ENCODE measurements around the gene CHIC2. TPM values are rescaled to one million over a fixed set of nuclear protein-coding genes. Genes with fewer than 3 reads are reported as not detected.

The CHIC2 gene
- total and polyA plus RNA-seq, 2 of the 8 experiments (the other 6 are each of a cell fraction or from before 2014, with no cell fraction given) = 4.5 to 10.9 TPM

DNA sequence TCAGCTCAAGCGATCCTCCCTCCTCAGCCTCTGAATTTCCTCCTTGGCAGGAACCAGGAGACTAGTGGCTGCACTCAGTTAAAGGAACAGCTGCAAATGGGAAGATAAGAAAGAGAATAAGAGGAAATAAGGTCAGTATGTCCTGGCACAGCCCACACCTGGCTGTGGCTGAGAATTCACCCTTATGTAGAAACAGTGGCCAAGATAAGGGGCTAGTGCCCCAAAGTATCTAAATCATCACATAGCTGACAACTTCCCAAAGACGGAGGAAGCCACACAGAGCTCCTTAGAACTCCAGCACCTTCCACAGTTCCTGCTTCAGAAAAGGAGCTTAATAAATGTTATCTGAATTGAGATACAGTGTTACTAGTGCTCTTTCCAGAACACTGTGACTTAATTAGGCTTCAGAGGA is 2.3 kb upstream of the CHIC2 start:
- FAIRE-seq = no peak
- no peak overlapping the region for H2AFZ ChIP-seq (ENCODE audit: low read length)
- H3K36me3 ChIP-seq (ENCODE audit: control insufficient read depth in 2 of 4, insufficient read depth in 4 of 4, low read length in 3 of 4) = no peaks in the 10 kb centered on the region
- DNase-seq (ENCODE audit: low read depth in 1 of 2, low spot score in 2 of 2) = no peak
- POLR2A ChIA-PET (ENCODE audit: partially characterized antibody) = interaction anchor here (0.9 to 1.1 kb wide), 2 partner anchors 11 to 51 kb away, joined by 3 read pairs; no protein-coding TSS in a partner anchor
- H3K23me2 ChIP-seq (ENCODE audit: low read depth, low read length) = peaks cover 3% of the 10 kb centered on the region
- H3K4me2 ChIP-seq (ENCODE audit: insufficient read depth in 1 of 2, low read depth in 2 of 2, low read length in 2 of 2) = no peak overlapping the region
- H4K5ac ChIP-seq (ENCODE audit: insufficient read length, low read depth, low read length) = no peak overlapping the region
- H2BK12ac ChIP-seq (ENCODE audit: low read depth, low read length) = no peak overlapping the region
- no peak overlapping the region for H3K27ac ChIP-seq (ENCODE audit: low read depth, low read length)
- no peaks in the 10 kb centered on the region; a peak in 1 of 7 replicates for H3K27me3 ChIP-seq (replicated peaks in 1 of 4; ENCODE audit: control insufficient read depth in 3 of 4, extremely low read depth in 1 of 4, insufficient read depth in 3 of 4, low read length in 3 of 4)
- no peak overlapping the region for H3K4me3 ChIP-seq (ENCODE audit: extremely low read depth in 1 of 4, insufficient read depth in 2 of 4, low read depth in 3 of 4, low read length in 4 of 4)
- CTCF ChIA-PET (ENCODE audit: partially characterized antibody) = interaction anchor here (0.8 to 2.0 kb wide), 6 partner anchors 10 to 162 kb away, joined by 3 to 7 read pairs (median 4); partner anchors contain the start of gene PDGFRA
- H3K79me2 ChIP-seq (ENCODE audit: control insufficient read depth in 1 of 2, insufficient read depth in 2 of 2, low read length in 2 of 2) = peaks cover 0 to 20% of the 10 kb centered on the region in 2 experiments; a peak in 2 of 4 replicates
- H3K23ac ChIP-seq (ENCODE audit: insufficient read length) = no peak overlapping the region
- no peaks in the 10 kb centered on the region for H3K9me3 ChIP-seq (ENCODE audit: insufficient read depth in 2 of 2, low read depth in 1 of 2, low read length in 1 of 2)
- no peak overlapping the region for H3K18ac ChIP-seq (ENCODE audit: extremely low read depth, low read length)
- H2BK5ac ChIP-seq (ENCODE audit: low read depth, low read length) = no peak overlapping the region
- no peak overlapping the region for H3K9ac ChIP-seq (replicated peaks in 1 of 4; ENCODE audit: extremely low read depth in 1 of 4, low read depth in 3 of 4, low read length in 3 of 4)
- H4K8ac ChIP-seq (ENCODE audit: extremely low read depth, insufficient read depth, low read length) = no peak overlapping the region
- no peak overlapping the region for H2BK15ac ChIP-seq (ENCODE audit: low read length)
- no peak overlapping the region for H2BK20ac ChIP-seq (ENCODE audit: low read length)
- H4K20me1 ChIP-seq (replicated peaks in 1 of 2; ENCODE audit: control insufficient read depth in 1 of 2, insufficient read depth in 2 of 2, low read length in 2 of 2) = no peaks in the 10 kb centered on the region
- H3K4me1 ChIP-seq (replicated peaks in 1 of 4; ENCODE audit: control insufficient read depth in 3 of 4, insufficient read depth in 4 of 4, low read length in 3 of 4) = peaks cover 0 to 5% (median 3%) of the 10 kb centered on the region in 4 experiments; a peak in 1 of 7 replicates
- no peak overlapping the region for H4K91ac ChIP-seq (replicated peaks; ENCODE audit: insufficient read length, low read length)
- H2BK120ac ChIP-seq (replicated peaks; ENCODE audit: low read depth, low read length) = no peak overlapping the region
- H3K14ac ChIP-seq (ENCODE audit: insufficient read length) = no peak overlapping the region
- no peak overlapping the region for H2AK5ac ChIP-seq (ENCODE audit: low read depth, low read length)
- H3K56ac ChIP-seq (replicated peaks; ENCODE audit: insufficient read length, low read depth, low read length) = no peak overlapping the region
- H3K4ac ChIP-seq (replicated peaks; ENCODE audit: insufficient read length, low read depth, low read length) = no peak overlapping the region
- no peaks in the 10 kb centered on the region; the same call in 1 of the 2 replicates for H3K79me1 ChIP-seq (ENCODE audit: low read depth, low read length)
- 80% methylated on average over 2 of the region's 2 CpGs; no CpG with 5 or more reads in 1 of the 2 experiments for WGBS, 2 experiments (ENCODE audit: extremely low coverage in 1 of 2, insufficient coverage in 1 of 2, insufficient read length in 1 of 2, insufficient replicate concordance in 2 of 2, low coverage in 1 of 2, low lambda C conversion rate in 2 of 2, missing lambda C conversion rate in 1 of 2)
- TF ChIP-seq HDAC6 (IDR thresholded peaks at IDR 0.05; ENCODE audit: low read depth, low read length) = no peak
- TF ChIP-seq RXRA (IDR thresholded peaks at IDR 0.05; ENCODE audit: insufficient read depth, low read depth, low read length) = no peak
- TF ChIP-seq SUZ12 (IDR thresholded peaks at IDR 0.05; ENCODE audit: low read length) = no peak
- TF ChIP-seq, protein P1, sequence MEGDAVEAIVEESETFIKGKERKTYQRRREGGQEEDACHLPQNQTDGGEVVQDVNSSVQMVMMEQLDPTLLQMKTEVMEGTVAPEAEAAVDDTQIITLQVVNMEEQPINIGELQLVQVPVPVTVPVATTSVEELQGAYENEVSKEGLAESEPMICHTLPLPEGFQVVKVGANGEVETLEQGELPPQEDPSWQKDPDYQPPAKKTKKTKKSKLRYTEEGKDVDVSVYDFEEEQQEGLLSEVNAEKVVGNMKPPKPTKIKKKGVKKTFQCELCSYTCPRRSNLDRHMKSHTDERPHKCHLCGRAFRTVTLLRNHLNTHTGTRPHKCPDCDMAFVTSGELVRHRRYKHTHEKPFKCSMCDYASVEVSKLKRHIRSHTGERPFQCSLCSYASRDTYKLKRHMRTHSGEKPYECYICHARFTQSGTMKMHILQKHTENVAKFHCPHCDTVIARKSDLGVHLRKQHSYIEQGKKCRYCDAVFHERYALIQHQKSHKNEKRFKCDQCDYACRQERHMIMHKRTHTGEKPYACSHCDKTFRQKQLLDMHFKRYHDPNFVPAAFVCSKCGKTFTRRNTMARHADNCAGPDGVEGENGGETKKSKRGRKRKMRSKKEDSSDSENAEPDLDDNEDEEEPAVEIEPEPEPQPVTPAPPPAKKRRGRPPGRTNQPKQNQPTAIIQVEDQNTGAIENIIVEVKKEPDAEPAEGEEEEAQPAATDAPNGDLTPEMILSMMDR (IDR thresholded peaks at IDR 0.05; ENCODE audit: control extremely low read depth in 1 of 3, insufficient read depth in 1 of 3, low read depth in 1 of 3, low read length in 3 of 3) = no peak
- TF ChIP-seq TAF7 (optimal IDR thresholded peaks at IDR 0.05; ENCODE audit: borderline replicate concordance, low read depth, low read length) = no peak
- no peak for TF ChIP-seq RBBP5 (IDR thresholded peaks at IDR 0.05; ENCODE audit: borderline replicate concordance, low read depth, low read length)
- no peak for TF ChIP-seq RNF2 (IDR thresholded peaks at IDR 0.05; ENCODE audit: borderline replicate concordance, low read depth, low read length, missing control alignments, poor library complexity, severe bottlenecking)
- TF ChIP-seq GTF2F1 (IDR thresholded peaks at IDR 0.05; ENCODE audit: borderline replicate concordance, low read depth, low read length) = no peak
- no peak for TF ChIP-seq BACH1 (IDR thresholded peaks at IDR 0.05; ENCODE audit: low read length)
- TF ChIP-seq CTBP2 (IDR thresholded peaks at IDR 0.05; ENCODE audit: borderline replicate concordance, insufficient read depth, insufficient read length, low read length) = no peak

All from H1 (cell line).